ENCODE results near the gene SETX.

- TF ChIP-seq, protein P1, sequence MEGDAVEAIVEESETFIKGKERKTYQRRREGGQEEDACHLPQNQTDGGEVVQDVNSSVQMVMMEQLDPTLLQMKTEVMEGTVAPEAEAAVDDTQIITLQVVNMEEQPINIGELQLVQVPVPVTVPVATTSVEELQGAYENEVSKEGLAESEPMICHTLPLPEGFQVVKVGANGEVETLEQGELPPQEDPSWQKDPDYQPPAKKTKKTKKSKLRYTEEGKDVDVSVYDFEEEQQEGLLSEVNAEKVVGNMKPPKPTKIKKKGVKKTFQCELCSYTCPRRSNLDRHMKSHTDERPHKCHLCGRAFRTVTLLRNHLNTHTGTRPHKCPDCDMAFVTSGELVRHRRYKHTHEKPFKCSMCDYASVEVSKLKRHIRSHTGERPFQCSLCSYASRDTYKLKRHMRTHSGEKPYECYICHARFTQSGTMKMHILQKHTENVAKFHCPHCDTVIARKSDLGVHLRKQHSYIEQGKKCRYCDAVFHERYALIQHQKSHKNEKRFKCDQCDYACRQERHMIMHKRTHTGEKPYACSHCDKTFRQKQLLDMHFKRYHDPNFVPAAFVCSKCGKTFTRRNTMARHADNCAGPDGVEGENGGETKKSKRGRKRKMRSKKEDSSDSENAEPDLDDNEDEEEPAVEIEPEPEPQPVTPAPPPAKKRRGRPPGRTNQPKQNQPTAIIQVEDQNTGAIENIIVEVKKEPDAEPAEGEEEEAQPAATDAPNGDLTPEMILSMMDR (IDR thresholded peaks at IDR 0.05; ENCODE audit: insufficient read depth, low read depth, low read length): no peak
- no peak for TF ChIP-seq EZH2 (IDR thresholded peaks at IDR 0.05; ENCODE audit: insufficient read depth, low read length)
These were observed 122.3 kb downstream of the SETX start for GRCh38 chr9:132232522-132232921.

Data from astrocyte (in vitro differentiated cells and primary cell).